GM18861 (cell line): ENCODE data around the gene STK39.

ENCODE experiments used
- ATAC-seq: cut with Tn5 transposase; IDR thresholded peaks from one replicate; pipeline ENCODE4 v1.9.1; 2021; ENCODE audit not compliant: unreplicated experiment

STK39 gene

DNA sequence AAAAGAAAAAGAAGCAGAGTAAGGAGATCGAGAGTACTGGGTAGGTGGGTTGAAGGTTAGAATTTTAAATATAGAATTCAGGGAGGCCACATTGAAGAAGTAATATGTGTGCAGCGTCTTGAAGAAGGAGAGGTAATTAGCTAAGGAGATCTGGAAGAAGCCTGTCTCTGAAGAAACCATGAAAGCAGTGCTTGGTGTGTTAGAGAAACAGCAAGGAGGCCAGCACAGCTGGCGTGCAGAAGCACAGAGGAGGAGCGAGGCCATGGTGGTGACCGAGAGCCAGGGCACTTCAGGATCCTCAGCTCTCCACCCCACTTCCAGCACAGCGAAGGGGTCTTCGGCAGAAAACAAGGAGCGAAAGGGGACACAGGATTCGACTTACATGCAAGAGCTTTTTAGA lies 305.8 kb downstream of the STK39 start:
- no peak for ATAC-seq

DNA sequence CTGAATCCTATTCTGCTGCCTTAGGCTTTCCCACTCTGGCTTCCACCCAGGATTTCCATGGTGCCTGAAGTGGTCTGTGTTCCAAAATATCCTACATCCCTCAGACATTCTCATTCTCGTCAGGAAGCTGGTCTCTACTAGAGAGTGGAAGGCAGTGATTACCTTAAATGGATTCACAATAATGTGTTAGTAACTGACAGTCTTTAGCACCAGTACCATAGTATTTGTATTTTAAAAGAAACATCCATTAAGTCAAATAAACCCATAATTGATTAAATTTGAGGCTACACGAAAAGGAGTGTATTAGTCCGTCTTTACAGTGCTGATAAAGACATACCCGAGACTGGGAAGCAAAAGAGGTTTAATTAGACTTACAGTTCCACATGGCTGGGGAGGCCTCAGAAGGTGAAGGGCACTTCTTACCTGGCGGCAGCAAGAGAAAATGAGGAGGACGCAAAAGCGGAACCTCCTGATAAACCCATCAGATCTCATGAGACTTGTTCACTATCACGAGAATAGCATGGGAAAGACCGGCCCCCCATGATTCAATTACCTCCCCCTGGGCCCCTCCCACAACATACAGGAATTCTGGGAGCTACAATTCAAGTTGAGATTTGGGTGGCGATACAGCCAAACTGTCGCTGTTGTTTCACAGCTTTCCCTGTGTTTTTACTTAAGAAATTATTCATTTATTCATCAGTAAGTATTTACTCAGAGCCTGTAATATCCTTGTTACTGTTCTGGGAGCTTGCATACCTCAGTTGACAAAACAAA lies 306.5 kb downstream of the STK39 start:
- no peak for ATAC-seq

DNA sequence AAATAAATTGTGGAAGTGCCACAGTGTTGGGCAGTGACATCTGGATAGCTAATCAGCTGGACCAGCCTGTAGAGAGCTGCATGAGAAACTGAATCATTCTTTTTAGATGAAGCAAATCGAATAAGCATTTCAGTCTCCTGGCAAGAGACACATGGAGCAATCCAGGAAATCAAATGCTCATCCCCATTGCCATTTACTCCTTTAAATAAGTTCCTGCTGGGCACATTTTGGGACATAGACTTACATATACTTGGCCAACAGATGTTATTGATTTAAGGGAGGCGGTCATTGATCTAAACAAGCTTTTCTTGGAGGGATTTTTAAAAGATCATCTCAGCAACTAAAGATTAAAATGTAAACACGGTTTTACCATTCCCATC lies 307.1 kb downstream of the STK39 start:
- no peak for ATAC-seq

DNA sequence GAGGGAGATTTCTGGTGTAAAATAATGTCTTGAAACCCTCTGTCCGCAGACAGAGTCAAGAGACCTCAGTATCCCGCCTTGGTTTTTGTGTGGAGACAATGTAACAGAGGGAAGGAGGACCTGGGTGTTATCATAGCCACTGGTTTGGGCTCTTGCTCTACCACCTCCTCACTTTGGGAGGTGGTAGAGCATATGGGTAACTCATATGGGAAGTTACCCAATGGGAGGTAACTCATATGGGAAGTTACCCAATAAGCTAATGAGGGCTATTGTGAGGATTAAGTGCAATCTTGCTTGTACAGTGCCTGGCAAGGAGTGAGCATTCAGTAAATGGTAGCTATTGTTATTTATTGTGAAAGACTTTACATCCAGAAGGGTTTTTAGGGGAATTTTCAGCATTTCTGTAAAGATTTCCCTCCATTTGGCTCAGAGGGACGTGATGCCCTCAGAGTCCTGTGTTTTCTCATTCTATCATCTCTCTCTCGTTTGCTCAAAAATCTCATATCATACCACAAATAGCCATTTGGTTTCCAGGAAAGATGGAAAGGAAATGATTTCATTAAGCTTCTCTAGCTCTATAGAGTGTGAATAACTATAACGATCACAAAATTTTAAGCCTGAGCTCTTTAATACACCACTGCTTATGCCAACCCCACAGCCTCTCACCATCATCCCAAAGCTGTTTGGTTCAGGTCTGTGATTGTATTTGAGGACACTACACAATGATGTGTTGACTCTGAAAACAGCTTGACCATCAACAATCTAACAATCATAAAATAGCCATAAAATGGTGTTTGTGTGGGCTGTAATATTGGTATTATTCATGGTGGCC lies 307.7 kb downstream of the STK39 start:
- ATAC-seq, result no peak

DNA sequence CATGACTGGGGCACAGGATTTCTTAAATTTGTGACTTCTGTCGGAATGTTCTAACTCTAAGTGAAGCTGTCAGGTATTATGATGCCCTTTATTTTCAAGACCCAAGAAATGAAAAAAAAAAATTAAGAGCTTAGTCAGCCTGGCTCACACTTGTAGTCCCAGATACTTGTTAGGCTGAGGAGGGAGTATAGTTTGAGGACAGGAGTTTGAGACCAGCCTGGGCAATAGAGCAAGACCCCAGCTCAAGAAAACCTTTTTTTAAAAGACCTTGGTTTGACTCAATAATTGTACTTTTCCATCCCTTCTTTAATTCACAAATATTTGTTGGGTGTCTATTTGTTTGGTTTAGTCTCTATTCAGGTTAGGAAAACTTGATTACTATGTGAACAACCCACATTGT lies 310.0 kb downstream of the STK39 start:
- ATAC-seq, result no peak

DNA sequence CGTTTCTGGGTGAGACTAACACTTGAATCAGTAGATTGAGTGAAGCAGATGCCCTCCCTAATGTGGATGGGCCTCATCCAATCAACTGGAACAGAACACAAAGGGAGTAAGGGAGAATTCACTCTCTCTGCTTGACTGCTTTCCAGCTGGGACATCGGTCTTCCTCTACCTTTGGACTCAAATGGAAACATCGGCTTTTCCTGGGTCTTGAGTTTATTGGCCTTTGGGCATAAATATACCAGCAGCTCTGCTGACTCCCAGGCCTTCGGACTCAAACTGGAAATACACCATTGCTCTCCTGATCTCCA lies 311.6 kb downstream of the STK39 start:
- no peak for ATAC-seq

DNA sequence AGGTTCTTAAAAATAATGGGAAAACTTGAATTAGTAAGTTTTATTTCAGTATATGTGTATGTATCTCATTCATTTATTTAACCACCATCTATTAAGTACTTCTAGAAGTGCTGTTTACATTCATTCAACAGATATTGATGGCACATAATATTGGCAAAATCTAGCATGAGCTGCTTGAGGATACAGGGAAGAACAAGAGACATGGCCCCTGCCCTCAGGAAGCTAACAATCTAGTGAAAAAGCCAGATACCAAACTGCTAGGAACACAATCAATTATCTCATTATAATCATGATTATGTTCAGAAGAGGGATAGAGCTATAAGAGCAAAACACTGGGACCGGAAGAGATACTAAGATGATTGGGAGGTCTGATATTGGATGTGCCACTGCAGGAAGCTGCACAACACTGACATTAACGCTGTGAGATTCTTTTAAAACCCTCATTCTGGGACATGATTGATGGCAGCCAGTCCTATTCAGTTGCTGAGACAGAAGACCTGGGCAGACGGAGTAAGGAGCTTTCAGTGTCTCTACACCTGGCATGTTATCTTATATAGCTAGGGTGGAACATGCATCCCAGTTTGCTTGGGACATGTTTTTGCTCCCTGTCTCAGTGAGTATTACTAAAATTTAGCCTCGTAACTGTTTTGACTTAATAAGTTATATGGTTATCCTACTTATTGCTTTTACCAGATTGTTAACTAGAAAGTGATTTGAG lies 314.1 kb downstream of the STK39 start:
- no peak for ATAC-seq

DNA sequence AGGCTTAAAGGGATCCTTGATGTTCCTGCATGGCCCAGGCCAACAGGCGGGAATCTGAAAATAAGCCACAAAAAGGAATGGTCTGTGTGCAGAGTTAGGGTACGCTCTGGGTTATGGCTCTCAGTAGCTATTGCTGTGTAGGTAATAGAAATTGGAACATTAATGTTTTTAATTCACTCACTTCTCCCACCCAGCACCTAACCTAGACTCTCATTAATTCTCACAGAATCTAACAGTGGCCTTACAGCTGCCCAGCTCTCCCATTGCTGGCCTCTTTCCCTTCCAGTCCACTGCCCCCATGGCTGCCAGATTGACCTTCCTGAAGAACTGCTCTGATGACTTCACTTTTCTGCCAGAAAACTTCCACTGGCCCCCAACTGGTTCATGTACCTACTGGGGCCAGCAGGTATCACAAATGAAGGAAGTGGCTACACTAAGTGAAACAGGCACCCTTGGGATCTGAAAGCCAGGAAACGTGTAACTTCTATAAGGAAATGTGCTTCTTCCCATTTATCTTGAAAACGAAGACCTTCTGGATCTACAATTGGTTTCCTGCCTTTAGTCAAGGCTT lies 315.2 kb downstream of the STK39 start:
- ATAC-seq, result no peak

DNA sequence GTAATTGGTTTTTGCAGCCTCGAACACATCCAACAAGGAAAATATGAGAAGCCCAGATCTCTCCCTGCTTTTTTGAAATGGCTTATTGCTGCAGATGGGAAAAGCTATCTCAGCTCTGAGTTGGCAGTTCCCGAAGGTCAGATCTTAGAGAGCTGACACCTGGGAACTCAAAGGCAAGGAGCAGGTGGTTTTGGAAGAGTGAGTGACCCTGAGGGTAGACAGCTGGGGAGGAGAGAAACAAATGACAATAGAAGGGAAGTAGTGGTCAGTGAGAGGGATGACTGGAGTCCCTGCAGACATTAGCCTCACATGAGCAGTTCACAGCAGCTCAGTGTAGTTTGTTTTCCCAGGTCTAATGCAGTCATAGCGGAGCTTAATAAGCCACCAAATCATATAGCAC lies 317.9 kb downstream of the STK39 start:
- ATAC-seq, result no peak

DNA sequence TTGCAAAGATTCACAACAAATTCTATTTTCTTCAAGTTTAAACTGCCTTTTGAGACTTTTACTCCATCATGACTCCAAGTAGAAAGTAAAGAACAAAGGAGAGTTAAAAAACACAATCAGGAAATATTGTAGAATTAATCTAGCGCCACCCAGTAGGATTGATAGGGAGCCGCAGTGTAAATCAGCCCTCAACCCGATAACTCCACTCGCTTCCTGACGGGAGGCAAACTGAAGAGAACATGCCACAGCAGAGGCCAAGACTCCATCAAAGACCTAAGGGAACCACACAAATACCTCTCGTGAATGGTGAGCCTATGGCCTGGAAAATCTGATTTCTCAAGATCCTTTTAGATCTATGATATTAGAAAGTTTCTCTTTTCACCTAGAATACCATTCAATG lies 319.0 kb downstream of the STK39 start:
- no peak for ATAC-seq

DNA sequence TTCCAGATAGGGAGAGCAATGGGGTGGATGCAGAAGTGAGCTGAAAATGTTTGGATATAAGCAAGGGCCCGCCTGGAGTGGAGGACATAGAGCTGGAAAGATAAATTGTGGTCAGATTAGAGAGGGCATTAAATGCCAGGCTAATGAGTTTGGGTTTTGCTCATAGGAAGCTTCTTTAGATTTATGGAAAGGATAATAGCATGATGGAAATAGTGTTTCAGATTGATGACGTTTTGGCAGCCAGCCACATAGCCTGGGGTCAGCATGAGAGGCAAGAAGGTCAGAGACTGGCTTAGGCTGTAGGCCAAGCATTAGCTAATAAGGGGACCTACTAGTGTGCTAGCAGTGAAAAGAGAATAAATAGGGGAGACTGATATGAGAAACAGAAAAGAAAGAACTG lies 321.6 kb downstream of the STK39 start:
- no peak for ATAC-seq

DNA sequence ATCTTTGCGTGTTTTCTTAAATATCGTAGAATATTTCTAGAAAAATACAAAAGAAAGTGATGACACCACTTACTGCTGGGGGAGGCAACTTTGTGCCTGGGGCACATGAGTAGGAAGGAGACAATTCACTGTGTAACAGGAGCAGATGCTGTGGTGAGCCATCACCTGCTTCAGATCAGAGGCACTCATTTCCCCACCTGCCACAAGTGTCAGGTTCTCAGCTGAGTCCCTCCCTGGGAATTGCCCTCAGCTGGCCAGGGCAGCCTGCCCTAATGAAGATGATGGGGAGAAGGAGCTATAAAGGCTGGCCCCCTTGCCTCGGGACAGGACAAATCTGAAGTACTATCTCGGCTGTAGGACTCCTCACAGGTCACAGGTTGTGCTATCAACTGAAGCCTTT lies 322.8 kb downstream of the STK39 start:
- no peak for ATAC-seq

DNA sequence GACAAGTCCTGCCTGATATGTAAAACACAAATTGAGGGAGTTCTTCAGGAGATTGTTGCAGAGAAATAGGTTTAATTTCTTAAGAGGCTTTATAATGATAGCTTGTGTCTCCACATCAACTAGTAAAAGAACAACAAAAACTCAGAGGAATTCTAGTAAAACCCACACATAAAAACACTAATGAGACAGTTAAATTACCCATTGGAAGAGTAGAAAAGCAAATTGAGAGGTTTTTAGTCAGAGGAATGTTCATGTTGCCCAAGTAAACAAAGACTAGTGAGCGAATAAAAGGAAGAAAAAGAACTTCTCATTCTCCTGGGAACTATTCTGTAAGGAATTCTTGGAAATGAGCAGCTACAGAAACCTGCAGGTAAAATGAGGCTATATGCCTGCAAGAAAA lies 330.6 kb downstream of the STK39 start:
- ATAC-seq, result no peak

DNA sequence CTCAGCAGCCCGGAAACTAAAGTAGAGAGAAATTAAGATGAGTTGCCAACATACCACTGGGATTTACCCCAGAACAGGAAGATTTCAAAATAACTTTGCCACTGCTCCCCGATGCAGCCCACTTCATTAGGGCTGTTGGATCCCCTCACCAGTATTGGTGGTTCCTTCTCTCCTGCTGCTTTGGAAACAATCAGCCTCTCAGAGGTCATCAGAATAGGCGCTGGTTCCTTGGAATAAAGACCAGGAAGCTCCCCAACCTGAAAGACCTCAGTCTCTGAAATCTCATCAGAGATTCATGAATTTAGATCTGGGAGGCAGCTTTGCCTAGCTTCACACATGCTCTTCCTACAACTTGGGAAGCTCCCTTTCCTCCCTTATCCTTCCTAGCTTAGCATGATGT lies 332.4 kb downstream of the STK39 start:
- no peak for ATAC-seq

DNA sequence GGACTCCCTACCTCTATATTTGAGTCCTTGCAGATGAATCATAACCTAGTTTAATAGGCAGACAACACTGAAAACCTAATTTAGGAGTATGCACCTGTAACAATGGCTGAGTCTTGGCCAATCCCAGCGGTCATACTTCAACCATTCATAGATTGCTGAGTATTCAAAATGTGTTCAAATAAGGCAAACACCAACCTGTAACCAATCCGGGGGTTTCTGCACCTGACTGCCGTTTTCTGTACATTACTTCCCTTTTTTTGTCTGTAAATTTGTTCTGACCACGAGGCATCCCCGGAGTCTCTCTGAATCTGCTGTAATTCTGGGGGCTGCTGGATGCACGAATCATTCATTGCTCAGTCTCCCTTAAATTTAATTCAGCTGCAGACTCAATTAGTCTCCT lies 338.6 kb downstream of the STK39 start:
- ATAC-seq, result no peak

DNA sequence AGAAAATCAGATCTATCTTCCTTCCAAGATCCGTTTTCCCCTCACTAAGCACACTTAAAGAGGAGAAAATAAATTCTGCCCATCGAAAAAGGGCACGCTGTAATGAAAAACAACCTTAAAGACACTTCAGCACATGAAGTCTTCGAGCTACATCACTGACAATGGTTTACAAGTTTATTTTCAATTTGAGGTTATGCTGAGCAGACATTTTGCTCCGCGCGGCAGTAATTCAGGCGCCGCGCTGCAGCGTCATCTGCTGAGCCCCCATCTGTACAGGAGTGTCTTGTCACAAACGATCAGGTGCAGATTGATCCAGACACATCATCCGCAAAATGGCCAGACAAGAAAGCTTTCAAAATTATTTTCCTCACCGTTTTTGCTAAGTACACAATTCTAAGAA lies 341.7 kb downstream of the STK39 start:
- ATAC-seq, result no peak
